GM19468 (cell line): ENCODE results near the gene RAPGEF5.

ENCODE experiments used
- ATAC-seq: cut with Tn5 transposase; IDR thresholded peaks from one replicate; pipeline ENCODE4 v1.9.1; 2021; ENCODE audit warnings: mild to moderate bottlenecking, moderate library complexity, moderate number of reproducible peaks; ENCODE audit not compliant: unreplicated experiment; ENCODE audit errors: extremely low read depth

Gene RAPGEF5

GRCh38 chr7:22351878-22352277 lies 5.1 kb downstream of the RAPGEF5 start:
- ATAC-seq, result no peak

DNA sequence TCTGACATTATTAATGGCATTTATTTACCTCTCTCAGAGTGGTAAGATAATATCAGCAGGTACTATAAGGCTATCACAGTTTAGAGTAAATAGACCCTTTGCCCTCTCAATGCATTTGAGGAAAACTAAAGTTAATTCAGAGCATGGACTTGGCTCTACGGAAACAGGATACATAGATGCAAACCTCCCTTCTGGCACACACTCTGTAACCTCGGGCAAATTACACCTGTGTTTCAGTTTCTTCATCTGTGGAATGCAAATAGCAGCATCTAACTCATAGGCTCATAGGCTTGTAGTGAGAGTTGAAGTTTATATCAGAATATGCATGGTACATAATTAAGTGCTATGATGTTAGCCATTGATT lies 5.6 kb downstream of the RAPGEF5 start:
- ATAC-seq, result peak; percentile 61

DNA sequence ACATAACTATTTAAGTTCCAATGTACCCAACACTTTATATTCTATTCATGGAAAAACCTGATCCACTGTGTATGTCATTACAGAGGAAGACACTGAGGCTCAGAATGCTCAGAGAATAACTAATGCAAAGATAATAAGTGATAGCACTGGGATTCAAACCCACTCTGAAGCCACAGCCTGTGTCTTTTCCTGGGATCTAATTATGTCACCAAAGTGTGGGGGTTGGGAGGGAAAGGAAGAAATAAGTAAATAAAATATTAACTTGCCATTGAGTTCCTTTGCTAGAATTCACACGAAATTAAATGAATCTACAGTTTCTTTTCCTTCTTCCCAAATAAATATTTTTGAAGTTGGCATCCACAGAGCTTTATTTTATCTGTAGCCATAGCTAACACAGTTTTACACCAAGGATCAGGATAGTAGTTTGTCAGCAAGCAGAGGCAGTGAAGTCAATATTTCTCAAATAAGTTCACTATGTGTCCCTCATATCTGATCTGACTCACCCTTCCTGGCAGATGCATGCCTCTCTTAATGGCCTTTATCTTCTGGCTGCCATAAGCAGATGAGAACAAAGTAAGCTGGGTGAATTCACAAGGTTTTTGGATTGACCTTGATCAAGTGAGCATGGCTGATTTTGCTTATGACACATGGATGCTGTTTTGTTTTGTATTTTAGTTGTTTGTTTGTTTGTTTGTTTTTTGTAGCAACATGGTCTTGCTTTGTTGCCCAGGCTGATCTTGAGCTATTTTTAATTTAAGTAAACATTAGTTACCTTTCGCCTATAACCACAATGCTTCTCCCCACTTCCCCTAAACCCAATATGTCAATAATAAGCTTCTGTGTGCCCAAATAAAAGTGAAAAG lies 6.3 kb downstream of the RAPGEF5 start:
- peak; percentile 17 for ATAC-seq

- ATAC-seq, result no peak
These were observed 8.6 kb downstream of the RAPGEF5 start for GRCh38 chr7:22348379-22348778.

- no peak for ATAC-seq
These were observed 10.4 kb downstream of the RAPGEF5 start for GRCh38 chr7:22346383-22347107.

GRCh38 chr7:22344655-22345054 lies 12.3 kb downstream of the RAPGEF5 start:
- ATAC-seq, result no peak

GRCh38 chr7:22343612-22344011 lies 13.3 kb downstream of the RAPGEF5 start:
- ATAC-seq, result no peak

GRCh38 chr7:22343071-22343470 lies 13.9 kb downstream of the RAPGEF5 start:
- ATAC-seq, result no peak

DNA sequence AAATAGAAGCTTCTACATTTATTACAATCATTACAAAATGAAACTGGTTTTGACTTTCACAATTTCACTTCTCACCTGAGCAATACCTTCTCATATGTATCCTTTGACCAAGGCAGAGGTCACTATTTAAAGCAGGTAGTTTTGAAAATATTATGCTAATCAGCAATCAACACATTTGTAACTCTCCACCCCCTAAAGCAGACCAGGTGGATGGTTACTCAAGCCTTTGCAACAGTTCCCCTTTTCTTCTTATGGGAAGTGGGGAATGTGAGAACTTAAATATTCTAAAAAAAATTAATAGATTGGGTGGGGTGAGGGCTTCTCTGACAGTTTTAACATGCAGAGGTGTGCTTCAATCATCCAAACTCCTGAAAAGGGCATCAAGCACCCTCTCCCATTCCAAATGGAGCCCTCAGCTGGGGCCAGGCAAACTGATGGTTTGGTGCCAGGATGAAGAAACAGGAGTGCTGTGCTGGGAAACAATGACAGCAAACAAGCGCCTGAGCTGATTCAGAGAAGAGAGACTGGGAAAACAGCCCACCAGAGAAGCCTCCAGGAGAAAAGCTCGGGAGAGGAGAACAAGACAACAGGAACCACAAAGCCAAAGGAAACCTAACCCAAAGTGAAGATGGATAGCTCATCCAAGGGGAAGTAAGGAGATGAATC lies 17.1 kb downstream of the RAPGEF5 start:
- ATAC-seq, result no peak

DNA sequence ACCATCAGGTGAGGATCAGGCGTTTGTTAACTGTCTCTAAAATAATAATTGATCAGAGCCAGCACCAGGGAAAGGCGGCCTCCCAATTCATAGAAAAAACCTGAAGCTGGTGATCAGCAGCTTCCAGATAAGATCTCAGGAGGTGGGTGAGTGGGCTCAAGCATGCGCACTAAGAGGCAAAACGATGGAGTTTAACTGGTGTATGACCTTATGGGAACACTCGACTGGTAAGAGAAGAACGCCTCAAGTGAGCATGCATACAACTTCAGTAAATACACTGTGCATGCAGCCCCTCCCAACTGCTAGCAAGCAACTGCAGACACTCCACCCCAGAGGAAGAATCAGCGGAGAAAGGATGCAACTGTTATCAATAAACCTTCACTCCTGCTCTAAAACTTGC lies 18.1 kb downstream of the RAPGEF5 start:
- no peak for ATAC-seq

- no peak for ATAC-seq
These were observed 18.5 kb downstream of the RAPGEF5 start for GRCh38 chr7:22338411-22338810.

GRCh38 chr7:22333680-22334141 lies 23.2 kb downstream of the RAPGEF5 start:
- ATAC-seq, result no peak

DNA sequence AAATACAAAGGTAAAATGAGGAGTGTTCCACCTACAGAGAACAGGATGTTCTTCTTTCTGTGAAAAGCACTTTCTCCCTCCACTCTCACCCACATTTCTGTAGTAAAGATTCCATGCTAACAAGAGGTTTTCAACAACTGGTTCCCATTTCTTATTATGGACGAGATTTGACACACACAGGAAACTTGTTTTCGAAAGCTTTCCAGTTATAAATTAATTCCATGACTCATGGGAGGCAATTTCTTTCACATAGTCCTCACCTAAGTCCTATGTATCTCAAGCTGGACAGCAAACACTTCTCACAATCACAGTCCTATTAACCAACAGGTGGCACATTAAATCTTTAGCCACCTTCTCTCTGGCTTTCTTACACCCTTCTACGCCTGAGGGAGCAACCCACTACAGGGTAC lies 24.5 kb downstream of the RAPGEF5 start:
- ATAC-seq, result no peak

DNA sequence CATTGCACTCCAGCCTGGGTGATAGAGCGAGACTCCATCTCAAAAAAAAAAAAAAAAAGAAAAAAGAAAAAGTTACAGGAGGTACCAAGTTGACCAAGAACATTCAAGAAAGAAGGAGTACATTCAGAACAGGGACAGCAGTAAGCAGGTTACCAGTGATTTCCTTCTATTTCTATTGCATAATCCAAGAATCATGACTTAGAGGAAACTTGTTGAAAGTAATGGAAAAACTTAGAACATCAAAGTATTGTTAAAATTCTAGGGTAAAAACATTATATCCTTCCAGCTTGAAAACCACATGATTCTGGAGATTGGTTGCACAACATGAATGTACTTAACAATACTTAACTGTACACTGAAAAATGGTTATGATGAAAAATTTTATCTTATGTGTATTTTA lies 25.2 kb downstream of the RAPGEF5 start:
- no peak for ATAC-seq

DNA sequence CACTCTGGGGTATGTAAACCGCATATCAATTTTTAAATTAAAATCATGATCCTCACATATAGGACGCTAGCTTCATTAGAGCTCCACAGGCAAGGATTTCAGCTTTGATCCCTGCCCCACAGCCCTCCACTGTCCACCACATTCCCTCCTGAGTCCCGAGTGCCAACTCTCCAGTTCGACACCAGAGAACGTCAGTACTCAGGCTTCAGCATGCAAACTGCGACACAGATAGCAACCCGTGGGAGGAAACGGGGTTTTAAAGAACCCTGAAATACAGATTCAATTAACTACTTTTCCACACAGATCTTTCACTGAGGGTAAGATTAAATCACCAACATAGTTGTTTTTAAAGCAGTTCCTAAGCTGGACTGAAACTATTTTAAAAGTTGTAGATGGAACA lies 26.1 kb downstream of the RAPGEF5 start:
- no peak for ATAC-seq

DNA sequence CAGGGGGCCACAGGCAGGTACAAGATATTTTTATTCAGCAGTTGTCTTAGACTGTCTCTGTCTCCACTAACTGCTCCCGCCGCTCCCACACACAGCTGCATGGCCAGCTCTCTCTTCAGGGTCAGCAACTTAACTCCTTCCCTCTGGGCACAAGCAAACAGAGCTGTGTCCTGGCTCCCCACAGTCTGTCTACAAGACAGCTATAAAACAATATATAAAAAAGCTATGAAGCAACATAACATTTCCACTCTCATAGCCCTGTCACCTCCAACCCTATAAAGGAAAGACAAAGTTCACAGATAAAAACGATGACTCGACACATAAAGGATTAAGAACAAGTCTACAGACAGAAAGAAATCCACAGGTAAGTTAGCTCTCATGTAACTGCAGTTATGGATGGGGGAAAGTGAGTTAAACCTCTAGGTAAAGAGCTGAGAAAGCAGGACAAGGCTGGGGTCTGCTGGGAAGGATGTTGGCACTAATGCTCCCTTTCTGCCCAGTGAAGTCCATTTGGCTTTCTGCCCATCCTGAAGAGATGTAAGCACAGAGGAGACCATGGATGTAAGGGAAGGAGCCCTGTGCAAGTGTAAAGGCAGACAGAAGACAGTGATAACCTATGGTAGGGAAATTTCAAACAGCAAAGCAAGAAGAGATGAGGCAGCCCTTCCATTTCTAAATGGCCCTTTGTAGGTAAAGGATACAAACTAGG lies 27.0 kb downstream of the RAPGEF5 start:
- no peak for ATAC-seq

GRCh38 chr7:22326181-22326580 lies 30.8 kb downstream of the RAPGEF5 start:
- no peak for ATAC-seq

GRCh38 chr7:22325671-22326070 lies 31.3 kb downstream of the RAPGEF5 start:
- ATAC-seq, result no peak

- ATAC-seq, result no peak
These were observed 33.2 kb downstream of the RAPGEF5 start for GRCh38 chr7:22323714-22324113.

DNA sequence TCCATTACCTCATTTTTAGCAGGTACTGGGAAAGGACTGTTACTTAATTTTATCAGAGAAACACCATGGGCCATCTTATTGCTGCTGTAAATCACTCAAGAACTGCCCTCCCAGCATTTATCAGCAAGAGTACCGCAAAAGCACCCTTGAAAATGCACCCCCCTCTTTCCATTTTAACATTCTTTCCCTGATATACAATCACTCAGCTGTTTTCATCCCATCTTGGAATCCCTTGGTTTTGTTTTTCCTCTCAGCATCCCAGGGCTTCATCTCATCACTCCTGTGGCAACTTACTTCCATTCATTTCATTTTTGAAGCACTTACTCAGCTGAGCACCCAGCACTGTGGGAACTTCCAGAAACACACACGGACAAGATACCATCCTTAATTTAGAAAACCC lies 36.5 kb downstream of the RAPGEF5 start:
- ATAC-seq, result no peak
